CD14-positive monocyte (primary cell): Measurements from ENCODE around the gene PXDN. TPM values are rescaled to one million over a fixed set of nuclear protein-coding genes. Genes with fewer than 3 reads are reported as not detected.
"Not testable (repeated sequence)": the region's sequence is repeated elsewhere in the genome, so short reads cannot be mapped to it uniquely, and the experiment has no call there.

Experiments used
- DNase-seq, 3 donors: peaks; one replicate each; pipeline ENCODE4 v3.0.0-alpha.2; 2011 to 2022
- H2AFZ ChIP-seq: 2 replicates; pipeline ENCODE4 v1.6.0; 2012; ENCODE audit warnings: mild to moderate bottlenecking, low read depth, low read length, inconsistent platforms; ENCODE audit not compliant: insufficient read depth, poor library complexity, severe bottlenecking
- H3K27ac ChIP-seq, 2 donors: 1 replicate in 1 of 2; 2 replicates in 1 of 2; pipeline ENCODE4 v1.5.1; 2012 to 2013; ENCODE audit warnings: low read length in 2 of 2, control low read depth in 1 of 2, inconsistent platforms in 1 of 2, low read depth in 1 of 2, mild to moderate bottlenecking in 1 of 2
- H3K27me3 ChIP-seq, 2 donors: one replicate each; pipeline versions ENCODE4 v1.6.0 to v1.6.1; 2011 to 2013; ENCODE audit warnings: low read length in 2 of 2; ENCODE audit not compliant: control insufficient read depth in 2 of 2, insufficient read depth in 2 of 2
- H3K36me3 ChIP-seq, 2 donors: replicated peaks in 1 of 2; 1 replicate in 1 of 2; 2 replicates in 1 of 2; pipeline versions ENCODE4 v1.5.1 to v1.6.1; 2012 to 2013; ENCODE audit warnings: low read length in 2 of 2, control low read depth in 1 of 2, inconsistent platforms in 1 of 2, mild to moderate bottlenecking in 1 of 2; ENCODE audit not compliant: insufficient read depth in 2 of 2, control insufficient read depth in 1 of 2
- H3K4me1 ChIP-seq, 2 donors: 1 replicate in 1 of 2; 2 replicates in 1 of 2; pipeline versions ENCODE4 v1.5.1 to v1.6.1; 2012 to 2013; ENCODE audit warnings: low read length in 2 of 2, control low read depth in 1 of 2, inconsistent platforms in 1 of 2, mild to moderate bottlenecking in 1 of 2, moderate library complexity in 1 of 2; ENCODE audit not compliant: insufficient read depth in 2 of 2, control insufficient read depth in 1 of 2
- H3K4me2 ChIP-seq: replicated peaks from 2 replicates; pipeline ENCODE3; 2012; ENCODE audit warnings: low read length, moderate library complexity, mild to moderate bottlenecking; ENCODE audit not compliant: poor library complexity, severe bottlenecking; ENCODE audit errors: extremely low read depth
- H3K4me3 ChIP-seq, 3 experiments: fragments of 200-600 bp in 1 of 3; sonication (generic) in 1 of 3; replicated peaks in 1 of 3; 1 replicate in 2 of 3; 2 replicates in 1 of 3; pipeline ENCODE4 v1.5.1; 2011 to 2013; ENCODE audit warnings: low read length in 3 of 3, mild to moderate bottlenecking in 3 of 3, control low read depth in 2 of 3, low read depth in 2 of 3, inconsistent platforms in 1 of 3, moderate library complexity in 1 of 3
- H3K79me2 ChIP-seq: 2 replicates; pipeline ENCODE4 v1.6.0; 2012; ENCODE audit warnings: mild to moderate bottlenecking, control low read depth, inconsistent platforms, low read length, moderate library complexity; ENCODE audit not compliant: insufficient read depth
- H3K9ac ChIP-seq: 2 replicates; pipeline ENCODE4 v1.6.0; 2017; ENCODE audit warnings: low read length, mild to moderate bottlenecking; ENCODE audit not compliant: insufficient read depth, poor library complexity, severe bottlenecking
- H3K9me3 ChIP-seq, 2 donors: replicated peaks in 1 of 2; 1 replicate in 1 of 2; 2 replicates in 1 of 2; pipeline versions ENCODE4 v1.5.1 to v1.6.1; 2012 to 2013; ENCODE audit warnings: low read length in 2 of 2, control low read depth in 1 of 2; ENCODE audit not compliant: control insufficient read depth in 1 of 2, insufficient read depth in 1 of 2
- H4K20me1 ChIP-seq: 2 replicates; pipeline ENCODE4 v1.6.0; 2012; ENCODE audit warnings: mild to moderate bottlenecking, low read length, control low read depth, moderate library complexity; ENCODE audit not compliant: insufficient read depth
- H3K27ac Mint-ChIP-seq, 7 donors: one replicate each; pipeline ENCODE4 v1.8.0; 2020; ENCODE audit warnings: mild to moderate bottlenecking in 7 of 7, mixed read lengths in 7 of 7, moderate library complexity in 6 of 7, inconsistent platforms in 2 of 7
- H3K27me3 Mint-ChIP-seq, 3 donors: one replicate each; pipeline ENCODE4 v1.8.0; 2021 to 2022; ENCODE audit warnings: low read depth in 3 of 3, mild to moderate bottlenecking in 3 of 3, mixed read lengths in 3 of 3, moderate library complexity in 3 of 3, inconsistent platforms in 1 of 3
- H3K36me3 Mint-ChIP-seq, 2 donors: one replicate each; pipeline ENCODE4 v1.8.0; 2020; ENCODE audit warnings: mixed read lengths in 2 of 2, inconsistent platforms in 1 of 2, mild to moderate bottlenecking in 1 of 2
- H3K4me1 Mint-ChIP-seq: one replicate; pipeline ENCODE4 v1.8.0; 2020; ENCODE audit warnings: mild to moderate bottlenecking, mixed read lengths
- H3K4me3 Mint-ChIP-seq, 2 donors: one replicate each; pipeline ENCODE4 v1.8.0; 2020; ENCODE audit warnings: mild to moderate bottlenecking in 2 of 2, mixed read lengths in 2 of 2, moderate library complexity in 1 of 2
- H3K9me3 Mint-ChIP-seq, 7 donors: one replicate each; pipeline ENCODE4 v1.8.0; 2020 to 2022; ENCODE audit warnings: mixed read lengths in 7 of 7, mild to moderate bottlenecking in 6 of 7, moderate library complexity in 6 of 7, inconsistent platforms in 2 of 7
- WGBS: methylation state at CpG from one replicate; pipeline ENCODE4 v1.1.5; 2013; ENCODE audit warnings: missing lambda C conversion rate; ENCODE audit not compliant: insufficient coverage; 5-methylcytosine and 5-hydroxymethylcytosine counted together
- intact Hi-C, 2 donors: fragments of 100-400 bp; cut with micrococcal nuclease; formaldehyde crosslinking; loops; one replicate each; pipeline versions ENCODE4 v1.15.0 to v1.15.1; 2023
- polyA plus RNA-seq, 3 donors: library from polyadenylated mRNA; depleted of rRNA in 1 of 3; unstranded in 2 of 3; stranded (reverse) in 1 of 3; fragments of 300-500 nt in 2 of 3; fragments of >200 nt in 1 of 3; fragmentation: Illumina TruSeq in 2 of 3; gene quantifications; 1 replicate in 2 of 3; 2 replicates in 1 of 3; pipeline ENCODE4 v1.2.3, GENCODE V29; 2012 to 2021
- TF ChIP-seq, protein P1 (sequence below): fragments of 200-600 bp; IDR thresholded peaks from one replicate; pipeline ENCODE4 v1.8.0; 2022; ENCODE audit warnings: antibody characterized with exemption, mild to moderate bottlenecking

Gene PXDN
- polyA plus RNA-seq, 3 donors, result not detected

DNA sequence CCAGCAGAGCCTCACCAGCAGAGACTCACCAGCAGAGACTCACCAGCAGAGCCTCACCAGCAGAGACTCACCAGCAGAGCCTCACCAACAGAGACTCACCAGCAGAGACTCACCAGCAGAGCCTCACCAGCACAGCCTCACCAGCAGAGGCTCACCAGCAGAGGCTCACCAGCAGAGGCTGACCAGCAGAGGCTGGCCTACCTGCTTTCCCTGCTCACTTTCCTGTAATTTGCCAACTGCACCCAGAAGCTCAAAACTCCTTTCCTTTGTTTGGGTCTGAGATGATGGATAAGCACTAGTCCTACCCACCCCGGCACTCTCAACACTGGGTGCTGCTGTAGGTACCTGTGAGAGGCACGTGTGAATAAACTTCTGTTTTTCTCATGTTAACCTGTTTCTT is 36.4 kb upstream of the PXDN start:
- Histone ChIP-seq H3K27me3 (no peaks in the 10 kb centered on the region), H3K79me2 (no peaks in the 10 kb centered on the region), H3K9ac (no peak overlapping the region), H3K36me3 (no peaks in the 10 kb centered on the region), H3K4me3 (no peak overlapping the region), H3K27ac (no peak overlapping the region), H4K20me1 (no peaks in the 10 kb centered on the region), H2AFZ (no peak overlapping the region), H3K9me3 (no peaks in the 10 kb centered on the region), H3K4me1 (no peaks in the 10 kb centered on the region), H3K4me2 (no peak overlapping the region)
- intact Hi-C loops, result no loop called here
- Mint-ChIP-seq H3K36me3 (no peaks in the 10 kb centered on the region), H3K4me1 (no peaks in the 10 kb centered on the region), H3K4me3 (no peak overlapping the region), H3K27ac (no peak overlapping the region), H3K9me3 (peaks cover 0 to 5% (median 0%) of the 10 kb centered on the region in 7 donors), H3K27me3 (peaks cover 2 to 25% (median 7%) of the 10 kb centered on the region in 3 donors)
- TF ChIP-seq, protein P1, sequence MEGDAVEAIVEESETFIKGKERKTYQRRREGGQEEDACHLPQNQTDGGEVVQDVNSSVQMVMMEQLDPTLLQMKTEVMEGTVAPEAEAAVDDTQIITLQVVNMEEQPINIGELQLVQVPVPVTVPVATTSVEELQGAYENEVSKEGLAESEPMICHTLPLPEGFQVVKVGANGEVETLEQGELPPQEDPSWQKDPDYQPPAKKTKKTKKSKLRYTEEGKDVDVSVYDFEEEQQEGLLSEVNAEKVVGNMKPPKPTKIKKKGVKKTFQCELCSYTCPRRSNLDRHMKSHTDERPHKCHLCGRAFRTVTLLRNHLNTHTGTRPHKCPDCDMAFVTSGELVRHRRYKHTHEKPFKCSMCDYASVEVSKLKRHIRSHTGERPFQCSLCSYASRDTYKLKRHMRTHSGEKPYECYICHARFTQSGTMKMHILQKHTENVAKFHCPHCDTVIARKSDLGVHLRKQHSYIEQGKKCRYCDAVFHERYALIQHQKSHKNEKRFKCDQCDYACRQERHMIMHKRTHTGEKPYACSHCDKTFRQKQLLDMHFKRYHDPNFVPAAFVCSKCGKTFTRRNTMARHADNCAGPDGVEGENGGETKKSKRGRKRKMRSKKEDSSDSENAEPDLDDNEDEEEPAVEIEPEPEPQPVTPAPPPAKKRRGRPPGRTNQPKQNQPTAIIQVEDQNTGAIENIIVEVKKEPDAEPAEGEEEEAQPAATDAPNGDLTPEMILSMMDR, result no peak
- no peak for DNase-seq
- no CpG with 5 or more reads among the region's 2 CpGs for WGBS

DNA sequence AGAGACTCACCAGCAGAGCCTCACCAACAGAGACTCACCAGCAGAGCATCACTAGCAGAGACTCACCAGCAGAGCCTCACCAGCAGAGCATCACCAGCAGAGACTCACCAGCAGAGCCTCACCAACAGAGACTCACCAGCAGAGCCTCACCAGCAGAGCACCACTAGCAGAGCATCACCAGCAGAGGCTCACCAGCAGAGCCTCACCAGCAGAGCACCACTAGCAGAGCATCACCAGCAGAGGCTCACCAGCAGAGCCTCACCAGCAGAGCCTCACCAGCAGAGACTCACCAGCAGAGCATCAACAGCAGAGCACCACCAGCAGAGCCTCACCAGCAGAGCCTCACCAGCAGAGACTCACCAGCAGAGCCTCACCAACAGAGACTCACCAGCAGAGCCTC is 35.7 kb upstream of the PXDN start:
- H3K4me3 Mint-ChIP-seq, DNase-seq, H3K9ac ChIP-seq, H3K27me3 ChIP-seq, H4K20me1 ChIP-seq, H3K79me2 ChIP-seq, H2AFZ ChIP-seq, H3K4me3 ChIP-seq, H3K9me3 Mint-ChIP-seq, H3K27ac Mint-ChIP-seq, intact Hi-C loops, H3K36me3 ChIP-seq, H3K9me3 ChIP-seq, H3K4me1 Mint-ChIP-seq, H3K36me3 Mint-ChIP-seq, H3K4me2 ChIP-seq, H3K4me1 ChIP-seq, H3K27ac ChIP-seq: not testable (repeated sequence)
- peaks cover 2 to 25% (median 4%) of the 10 kb centered on the region in 3 donors for H3K27me3 Mint-ChIP-seq
